ENCODE measurements around the gene RALGAPA2. TPM values are rescaled to one million over a fixed set of nuclear protein-coding genes. Genes with fewer than 3 reads are reported as not detected.

RALGAPA2 gene
- total and polyA plus RNA-seq, 2 donors (not counting 1 experiment from before 2014, with no cell fraction given): 1.2 to 7.6 TPM

- Histone ChIP-seq H3K9me3 (ENCODE audit: control insufficient read depth, insufficient read depth, low read depth, low read length) (no peaks in the 10 kb centered on the region), H3K4me2 (ENCODE audit: extremely low read depth, insufficient read depth, low read length) (no peak overlapping the region), H3K9ac (ENCODE audit: insufficient read depth, low read length) (no peak overlapping the region), H4K20me1 (ENCODE audit: control insufficient read depth, extremely low read depth, insufficient read depth, low read length) (no peaks in the 10 kb centered on the region), H2AFZ (ENCODE audit: low read length) (no peak overlapping the region), H3K36me3 (ENCODE audit: control insufficient read depth, insufficient read depth, low read length) (no peaks in the 10 kb centered on the region), H3K27ac (ENCODE audit: insufficient read depth, low read length) (no peak overlapping the region), H3K27me3 (ENCODE audit: control insufficient read depth, insufficient read depth, low read length) (no peaks in the 10 kb centered on the region), H3K4me1 (ENCODE audit: control insufficient read depth, extremely low read depth, insufficient read depth, low read length) (no peaks in the 10 kb centered on the region), H3K4me3 (replicated peaks in 1 of 4; ENCODE audit: control extremely low read depth in 1 of 4, insufficient read depth in 1 of 4, low read depth in 3 of 4, low read length in 4 of 4) (no peak overlapping the region), H3K79me2 (ENCODE audit: control insufficient read depth, insufficient read depth, low read length) (no peaks in the 10 kb centered on the region)
- no peak for DNase-seq (ENCODE audit: low read depth in 2 of 2)
- TF ChIP-seq CTCF (conservative IDR thresholded peaks at IDR 0.05 in 1 of 2, IDR thresholded peaks at IDR 0.05 in 1 of 2; ENCODE audit: low read depth in 1 of 2, low read length in 2 of 2) (no peak), EZH2 (IDR thresholded peaks at IDR 0.05; ENCODE audit: low read length, missing control alignments) (no peak)
Observed at GRCh38 chr20:20554951-20555350, 157.5 kb downstream of the RALGAPA2 start.

- Histone ChIP-seq H3K9ac (ENCODE audit: insufficient read depth, low read length) (no peak overlapping the region), H2AFZ (ENCODE audit: low read length) (no peak overlapping the region), H3K79me2 (ENCODE audit: control insufficient read depth, insufficient read depth, low read length) (no peaks in the 10 kb centered on the region), H3K36me3 (ENCODE audit: control insufficient read depth, insufficient read depth, low read length) (no peaks in the 10 kb centered on the region), H3K27ac (ENCODE audit: insufficient read depth, low read length) (no peak overlapping the region), H3K27me3 (ENCODE audit: control insufficient read depth, insufficient read depth, low read length) (no peaks in the 10 kb centered on the region), H4K20me1 (ENCODE audit: control insufficient read depth, extremely low read depth, insufficient read depth, low read length) (no peaks in the 10 kb centered on the region), H3K9me3 (ENCODE audit: control insufficient read depth, insufficient read depth, low read depth, low read length) (no peaks in the 10 kb centered on the region), H3K4me1 (ENCODE audit: control insufficient read depth, extremely low read depth, insufficient read depth, low read length) (no peaks in the 10 kb centered on the region), H3K4me2 (ENCODE audit: extremely low read depth, insufficient read depth, low read length) (no peak overlapping the region), H3K4me3 (replicated peaks in 1 of 4; ENCODE audit: control extremely low read depth in 1 of 4, insufficient read depth in 1 of 4, low read depth in 3 of 4, low read length in 4 of 4) (no peak overlapping the region)
- TF ChIP-seq CTCF (conservative IDR thresholded peaks at IDR 0.05 in 1 of 2, IDR thresholded peaks at IDR 0.05 in 1 of 2; ENCODE audit: low read depth in 1 of 2, low read length in 2 of 2): no peak
- no peak for DNase-seq (ENCODE audit: low read depth in 2 of 2)
Observed at GRCh38 chr20:20553541-20553940, 158.9 kb downstream of the RALGAPA2 start.

GRCh38 chr20:20552076-20552475, 160.4 kb downstream of the RALGAPA2 start:
- Histone ChIP-seq H3K36me3 (ENCODE audit: control insufficient read depth, insufficient read depth, low read length) (no peaks in the 10 kb centered on the region), H3K4me2 (ENCODE audit: extremely low read depth, insufficient read depth, low read length) (no peak overlapping the region), H3K9me3 (ENCODE audit: control insufficient read depth, insufficient read depth, low read depth, low read length) (no peaks in the 10 kb centered on the region), H2AFZ (ENCODE audit: low read length) (no peak overlapping the region), H3K9ac (ENCODE audit: insufficient read depth, low read length) (no peak overlapping the region), H4K20me1 (ENCODE audit: control insufficient read depth, extremely low read depth, insufficient read depth, low read length) (no peaks in the 10 kb centered on the region), H3K4me1 (ENCODE audit: control insufficient read depth, extremely low read depth, insufficient read depth, low read length) (no peaks in the 10 kb centered on the region), H3K4me3 (replicated peaks in 1 of 4; ENCODE audit: control extremely low read depth in 1 of 4, insufficient read depth in 1 of 4, low read depth in 3 of 4, low read length in 4 of 4) (no peak overlapping the region), H3K27ac (ENCODE audit: insufficient read depth, low read length) (no peak overlapping the region), H3K27me3 (ENCODE audit: control insufficient read depth, insufficient read depth, low read length) (no peaks in the 10 kb centered on the region), H3K79me2 (ENCODE audit: control insufficient read depth, insufficient read depth, low read length) (no peaks in the 10 kb centered on the region)
- TF ChIP-seq CTCF (conservative IDR thresholded peaks at IDR 0.05 in 1 of 2, IDR thresholded peaks at IDR 0.05 in 1 of 2; ENCODE audit: low read depth in 1 of 2, low read length in 2 of 2) (no peak), EZH2 (IDR thresholded peaks at IDR 0.05; ENCODE audit: low read length, missing control alignments) (no peak)
- DNase-seq (ENCODE audit: low read depth in 2 of 2): no peak
